Amniotic epithelial cell (primary cell): ENCODE data around the gene ERICH2.

ENCODE experiments used
- DNase-seq: peaks from one replicate; pipeline ENCODE4 v3.0.0-alpha.2; 2010; ENCODE audit warnings: low read depth

ERICH2 gene

DNA sequence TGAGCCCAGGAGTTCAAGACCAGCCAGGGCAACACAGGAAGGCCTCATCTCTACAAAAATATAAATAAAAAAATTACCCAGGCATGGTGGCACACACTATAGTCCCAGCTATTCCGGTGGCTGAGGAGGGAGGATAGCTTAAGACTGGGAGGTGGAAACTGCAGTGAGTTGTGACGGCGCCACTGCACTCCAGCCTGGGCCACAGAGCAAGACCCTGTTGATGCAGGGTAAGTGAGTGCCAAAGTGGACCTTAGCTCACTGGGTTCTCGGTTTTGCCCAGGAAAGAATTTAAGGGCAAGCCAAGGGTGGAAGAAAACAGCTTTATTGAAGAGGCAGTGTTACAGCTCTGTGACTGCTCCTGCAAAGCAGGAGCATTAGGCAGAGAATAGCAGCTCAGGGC lies 6.9 kb upstream of the ERICH2 start:
- DNase-seq, result no peak

DNA sequence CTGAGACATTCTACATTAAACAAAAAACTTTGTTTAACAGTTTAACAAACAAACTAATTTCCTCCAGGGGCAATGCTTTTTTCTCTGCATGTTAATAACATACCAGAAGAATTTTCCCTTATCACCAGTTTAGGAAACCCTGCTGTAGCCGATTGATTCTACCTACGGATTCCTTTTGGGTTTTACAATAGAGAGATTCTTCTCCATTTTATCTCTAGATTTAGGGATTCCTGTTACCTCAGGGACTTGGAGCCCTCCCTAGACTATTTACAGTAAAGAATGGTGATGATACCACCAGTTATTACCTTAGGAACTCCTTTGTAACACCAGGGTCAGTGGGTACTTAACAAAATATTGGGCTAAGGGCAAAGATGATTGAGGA lies 5.3 kb upstream of the ERICH2 start:
- DNase-seq, result no peak

DNA sequence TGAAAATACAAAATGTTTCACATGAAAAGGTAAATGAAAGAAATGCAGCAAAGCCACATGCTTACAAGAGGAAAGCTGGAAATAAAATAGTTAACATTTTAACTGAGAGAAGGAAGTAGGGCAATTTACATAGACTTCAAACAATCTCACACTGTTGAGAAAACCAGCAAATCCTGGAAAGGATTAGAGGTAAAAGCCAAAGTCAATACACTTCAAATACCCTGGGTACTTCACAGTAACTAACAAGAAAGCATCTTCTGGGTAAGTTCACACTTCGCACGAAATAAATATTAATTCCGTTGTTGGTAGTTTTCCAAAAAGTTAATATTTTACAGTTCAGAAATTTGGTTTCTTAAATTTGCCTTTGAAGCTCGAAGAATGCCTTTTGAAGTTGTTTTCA lies 3.5 kb upstream of the ERICH2 start:
- no peak for DNase-seq

- DNase-seq, result peak; percentile 43
Measured at GRCh38 chr2:170770606-170771420, 635 bp downstream of the ERICH2 start.

- no peak for DNase-seq
Measured at GRCh38 chr2:170771421-170771937, 1.3 kb downstream of the ERICH2 start.

GRCh38 chr2:170772295-170772694 lies 2.1 kb downstream of the ERICH2 start:
- DNase-seq, result no peak

- DNase-seq, result no peak
Measured at GRCh38 chr2:170774074-170774473, 3.9 kb downstream of the ERICH2 start.

- DNase-seq, result no peak
Measured at GRCh38 chr2:170778900-170779299, 8.7 kb downstream of the ERICH2 start.

- no peak for DNase-seq
Measured at GRCh38 chr2:170779304-170779703, 9.1 kb downstream of the ERICH2 start.

DNA sequence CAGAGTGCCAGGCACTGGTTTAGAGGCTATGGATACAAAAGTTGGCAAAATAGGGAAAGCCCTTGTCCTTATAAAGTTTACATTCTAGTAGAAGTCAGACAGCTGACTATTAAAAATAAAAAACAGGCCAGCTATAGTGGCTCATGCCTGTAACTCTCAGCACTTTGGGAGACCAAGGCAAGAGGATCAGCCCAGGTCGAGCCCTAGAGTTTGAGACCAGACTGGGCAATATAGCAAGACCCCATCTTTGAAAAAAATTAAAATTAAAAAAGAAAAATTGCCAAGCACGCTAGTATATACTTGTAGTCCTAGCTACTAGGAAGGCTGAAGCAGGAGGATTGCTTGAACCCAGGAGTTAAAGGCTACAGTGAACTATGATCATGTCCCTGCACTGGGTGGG lies 12.5 kb downstream of the ERICH2 start:
- DNase-seq, result no peak

GRCh38 chr2:170783549-170783948 lies 13.4 kb downstream of the ERICH2 start:
- no peak for DNase-seq

DNA sequence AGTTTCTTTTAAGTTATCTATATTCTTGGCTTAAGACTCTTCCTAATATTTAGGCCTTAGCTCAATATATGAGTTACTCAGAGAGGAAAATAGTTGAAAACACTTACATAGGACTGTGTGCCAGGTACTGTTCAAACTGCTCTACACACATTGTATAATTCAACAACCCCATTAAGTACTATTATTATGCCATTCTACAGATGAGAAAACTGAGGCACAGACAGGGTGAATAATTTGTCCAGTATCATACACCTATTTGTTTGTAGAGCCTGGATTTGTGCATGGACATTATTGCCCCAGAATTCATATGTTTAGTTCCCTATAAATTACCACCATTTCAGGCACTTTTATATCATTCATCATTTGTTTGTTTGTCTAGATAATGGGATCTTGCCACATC lies 28.8 kb downstream of the ERICH2 start:
- DNase-seq, result no peak

GRCh38 chr2:170806548-170806947 lies 36.4 kb downstream of the ERICH2 start:
- DNase-seq, result no peak

GRCh38 chr2:170812710-170813600 lies 42.8 kb downstream of the ERICH2 start:
- peak; percentile 74 for DNase-seq

DNA sequence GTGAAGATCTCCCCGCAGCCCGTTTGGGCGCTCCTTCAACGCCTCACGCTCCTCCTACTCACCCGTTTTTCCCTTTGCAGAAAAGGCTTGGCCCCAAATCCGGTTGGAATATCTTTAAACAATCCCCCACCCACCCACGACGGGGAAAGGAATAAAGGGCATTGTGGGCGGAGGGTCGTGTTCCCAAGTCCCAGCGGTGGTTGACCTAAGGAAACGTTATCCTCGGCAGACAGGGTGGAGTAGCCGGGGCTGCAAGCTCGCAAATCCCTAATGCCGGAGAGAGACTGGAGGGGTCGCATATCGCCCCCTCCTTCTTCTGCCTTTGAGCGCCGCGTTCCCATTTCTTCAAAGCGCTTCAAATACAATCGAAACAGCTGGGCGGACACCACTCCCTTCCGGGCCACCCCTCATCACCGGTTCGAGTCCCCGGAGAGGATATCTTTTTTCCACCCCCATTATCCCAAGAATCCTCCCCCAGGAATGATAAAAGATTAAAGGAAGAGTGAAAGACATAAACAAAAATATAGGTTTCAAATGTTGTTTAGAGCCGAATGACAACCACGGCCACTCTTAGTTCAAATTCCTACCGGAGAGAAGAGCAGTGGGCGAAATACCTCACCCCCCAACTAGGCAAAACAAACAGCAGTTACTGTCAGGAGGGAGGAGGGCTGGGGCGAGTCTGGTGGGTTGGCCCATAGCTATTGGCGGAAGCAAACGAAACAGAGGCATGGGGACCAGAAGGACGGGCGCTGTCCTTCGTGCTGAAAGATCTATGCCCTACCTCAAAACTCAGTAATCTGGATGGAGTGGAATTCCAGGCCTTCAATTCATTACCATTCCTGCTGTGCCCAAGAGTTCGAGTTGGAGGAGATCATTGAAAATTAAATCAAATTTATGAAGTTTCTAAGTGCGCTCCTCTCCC lies 43.7 kb downstream of the ERICH2 start:
- peak; percentile 50 for DNase-seq

DNA sequence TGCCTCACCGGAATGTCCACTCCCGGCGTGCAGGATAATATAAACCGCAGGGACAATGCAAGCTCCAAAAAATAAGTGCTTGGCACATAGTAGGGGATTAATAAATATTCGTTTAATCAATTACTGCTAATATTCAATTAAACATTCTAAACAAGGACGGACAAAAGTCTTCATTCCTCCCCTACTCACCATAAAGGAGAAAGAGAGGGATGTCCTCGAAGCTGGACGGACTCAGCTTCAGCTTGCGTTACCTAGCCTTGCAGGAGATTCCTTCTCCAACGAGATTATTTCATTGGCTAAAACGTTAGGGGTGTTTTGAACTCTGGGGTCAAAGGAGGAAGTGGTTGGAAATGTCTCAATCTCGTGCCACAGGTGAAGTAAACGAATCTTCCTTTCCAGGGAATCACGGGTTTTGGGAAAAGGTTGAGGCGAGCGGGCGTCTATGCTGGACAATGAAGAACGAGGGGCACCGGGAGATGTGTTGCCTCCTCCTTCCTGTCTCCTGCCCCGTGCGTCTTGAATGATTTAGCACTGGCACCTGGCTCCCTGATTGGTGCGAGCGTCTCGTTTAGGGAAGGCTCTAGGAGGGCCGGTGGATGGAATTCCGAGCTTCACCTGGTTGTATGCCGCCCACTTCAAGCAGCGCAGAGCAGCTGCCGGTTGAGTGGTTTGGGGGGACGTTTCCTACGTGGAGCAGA lies 44.5 kb downstream of the ERICH2 start:
- DNase-seq, result no peak

GRCh38 chr2:170815311-170815710 lies 45.1 kb downstream of the ERICH2 start:
- DNase-seq, result no peak

- DNase-seq, result peak; percentile 36
Measured at GRCh38 chr2:170815746-170816503, 45.7 kb downstream of the ERICH2 start.

- DNase-seq, result peak; percentile 33
Measured at GRCh38 chr2:170816504-170817092, 46.4 kb downstream of the ERICH2 start, which contains the start of gene GAD1. Gene GAD1, plus strand, starts transcription at chr2:170816887. Its CDS starts 1,705 bp downstream, at chr2:170818592.
